WTC11 (cell line): ENCODE results near the gene SLIT1.

ENCODE experiments used
- JUN ChIP-seq: sonication (generic); formaldehyde crosslinking; IDR thresholded peaks from 2 replicates; pipeline ENCODE4 v1.8.0; 2023; ENCODE audit warnings: mild to moderate bottlenecking, missing genetic modification reagents
- MYBL2 ChIP-seq: sonication (generic); formaldehyde crosslinking; IDR thresholded peaks from 2 replicates; pipeline ENCODE4 v1.8.1; 2023; ENCODE audit warnings: mild to moderate bottlenecking, moderate library complexity, missing genetic modification reagents
- NFE2L1 ChIP-seq: sonication (generic); formaldehyde crosslinking; IDR thresholded peaks from 2 replicates; pipeline ENCODE4 v1.8.1; 2023; ENCODE audit warnings: missing genetic modification reagents
- USF2 ChIP-seq: sonication (generic); formaldehyde crosslinking; IDR thresholded peaks from 2 replicates; pipeline ENCODE4 v1.8.1; 2023; ENCODE audit warnings: mild to moderate bottlenecking, missing genetic modification reagents, moderate library complexity
- ZNF263 ChIP-seq: sonication (generic); formaldehyde crosslinking; IDR thresholded peaks from 2 replicates; pipeline ENCODE4 v1.8.1; 2022; ENCODE audit warnings: low read depth, mild to moderate bottlenecking, moderate library complexity, missing genetic modification reagents
- TF ChIP-seq, protein P1 (sequence below): sonication (generic); formaldehyde crosslinking; IDR thresholded peaks from 2 replicates; pipeline ENCODE4 v1.8.0; 2022; ENCODE audit warnings: mild to moderate bottlenecking, missing genetic modification reagents

- no peak for TF ChIP-seq NFE2L1 (CRISPR knock-in tag)
- no peak for TF ChIP-seq JUN (CRISPR knock-in tag)
- TF ChIP-seq MYBL2 (CRISPR knock-in tag), result no peak
- TF ChIP-seq USF2, result no peak
- no peak for TF ChIP-seq ZNF263 (CRISPR knock-in tag)
- TF ChIP-seq, protein P1, sequence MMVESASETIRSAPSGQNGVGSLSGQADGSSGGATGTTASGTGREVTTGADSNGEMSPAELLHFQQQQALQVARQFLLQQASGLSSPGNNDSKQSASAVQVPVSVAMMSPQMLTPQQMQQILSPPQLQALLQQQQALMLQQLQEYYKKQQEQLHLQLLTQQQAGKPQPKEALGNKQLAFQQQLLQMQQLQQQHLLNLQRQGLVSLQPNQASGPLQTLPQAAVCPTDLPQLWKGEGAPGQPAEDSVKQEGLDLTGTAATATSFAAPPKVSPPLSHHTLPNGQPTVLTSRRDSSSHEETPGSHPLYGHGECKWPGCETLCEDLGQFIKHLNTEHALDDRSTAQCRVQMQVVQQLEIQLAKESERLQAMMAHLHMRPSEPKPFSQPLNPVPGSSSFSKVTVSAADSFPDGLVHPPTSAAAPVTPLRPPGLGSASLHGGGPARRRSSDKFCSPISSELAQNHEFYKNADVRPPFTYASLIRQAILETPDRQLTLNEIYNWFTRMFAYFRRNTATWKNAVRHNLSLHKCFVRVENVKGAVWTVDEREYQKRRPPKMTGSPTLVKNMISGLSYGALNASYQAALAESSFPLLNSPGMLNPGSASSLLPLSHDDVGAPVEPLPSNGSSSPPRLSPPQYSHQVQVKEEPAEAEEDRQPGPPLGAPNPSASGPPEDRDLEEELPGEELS (CRISPR knock-in tag), result no peak
Measured at GRCh38 chr10:97028832-97029178, 157.0 kb downstream of the SLIT1 start.
